SU-DHL-6 (cell line): ENCODE measurements around the gene ALK.

ENCODE experiments used
- EZH2phosphoT487 ChIP-seq: fragments of 200-600 bp; sonication (generic), shearing (Covaris generic); conservative IDR thresholded peaks from 2 replicates; pipeline ENCODE4 v1.6.1; 2018; ENCODE audit warnings: mild to moderate bottlenecking, antibody characterized with exemption, low read length, moderate library complexity, mixed read lengths
- TF ChIP-seq, protein P1 (sequence below): fragments of 200-600 bp; sonication (generic); IDR thresholded peaks from one replicate; pipeline ENCODE4 v1.5.1; 2017; ENCODE audit warnings: antibody characterized with exemption, mild to moderate bottlenecking, low read length, moderate library complexity; ENCODE audit not compliant: insufficient read depth, poor library complexity, severe bottlenecking

DNA sequence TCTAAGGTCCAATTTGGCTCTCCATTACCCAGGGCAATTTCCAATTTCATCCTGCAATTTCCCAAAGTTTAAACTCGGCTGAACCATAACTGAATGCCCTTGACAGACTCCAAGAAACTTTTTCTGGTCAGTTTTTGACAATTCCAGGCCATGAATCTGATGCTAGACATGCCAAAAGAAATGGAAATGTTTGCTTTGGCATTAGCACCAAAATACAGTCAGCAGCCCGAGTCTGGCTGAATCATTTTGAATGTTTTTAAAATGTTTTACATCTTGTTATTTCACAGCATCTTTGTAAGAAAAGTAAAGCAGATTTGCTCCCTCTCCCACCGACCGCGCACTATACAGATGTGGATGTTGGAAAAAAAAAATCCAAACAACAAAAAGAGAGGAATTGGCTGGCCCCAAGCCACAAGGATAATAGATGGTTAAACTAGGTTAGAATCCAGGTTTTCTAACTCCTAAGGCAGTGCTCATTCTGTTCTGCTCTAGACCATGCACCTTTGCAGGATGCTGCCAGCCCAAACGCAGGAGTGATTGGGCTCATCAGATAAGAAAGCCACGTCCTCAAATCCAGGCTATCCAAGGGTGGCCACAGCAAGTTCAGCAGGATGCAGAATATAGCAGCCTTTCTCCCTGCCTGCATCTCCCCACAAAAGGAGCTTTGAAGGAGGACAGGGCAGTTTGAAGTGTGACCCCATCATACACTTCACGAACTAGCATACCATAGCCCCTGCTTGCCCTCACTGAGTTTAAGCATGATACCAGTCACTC lies 167.5 kb downstream of the ALK start:
- TF ChIP-seq, protein P1, sequence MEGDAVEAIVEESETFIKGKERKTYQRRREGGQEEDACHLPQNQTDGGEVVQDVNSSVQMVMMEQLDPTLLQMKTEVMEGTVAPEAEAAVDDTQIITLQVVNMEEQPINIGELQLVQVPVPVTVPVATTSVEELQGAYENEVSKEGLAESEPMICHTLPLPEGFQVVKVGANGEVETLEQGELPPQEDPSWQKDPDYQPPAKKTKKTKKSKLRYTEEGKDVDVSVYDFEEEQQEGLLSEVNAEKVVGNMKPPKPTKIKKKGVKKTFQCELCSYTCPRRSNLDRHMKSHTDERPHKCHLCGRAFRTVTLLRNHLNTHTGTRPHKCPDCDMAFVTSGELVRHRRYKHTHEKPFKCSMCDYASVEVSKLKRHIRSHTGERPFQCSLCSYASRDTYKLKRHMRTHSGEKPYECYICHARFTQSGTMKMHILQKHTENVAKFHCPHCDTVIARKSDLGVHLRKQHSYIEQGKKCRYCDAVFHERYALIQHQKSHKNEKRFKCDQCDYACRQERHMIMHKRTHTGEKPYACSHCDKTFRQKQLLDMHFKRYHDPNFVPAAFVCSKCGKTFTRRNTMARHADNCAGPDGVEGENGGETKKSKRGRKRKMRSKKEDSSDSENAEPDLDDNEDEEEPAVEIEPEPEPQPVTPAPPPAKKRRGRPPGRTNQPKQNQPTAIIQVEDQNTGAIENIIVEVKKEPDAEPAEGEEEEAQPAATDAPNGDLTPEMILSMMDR, result no peak
- no peak for TF ChIP-seq EZH2phosphoT487
